Activated gamma-delta T cell treated with anti-CD3 and anti-CD28 coated beads, Interleukin-2, amount 50 U/mL, for 16 hours (primary cell): ENCODE data around the gene UROC1.

Experiments
- DNase-seq: peaks from one replicate; pipeline ENCODE4 v3.0.0-alpha.2; 2020; ENCODE audit warnings: low read depth

The UROC1 gene

DNA sequence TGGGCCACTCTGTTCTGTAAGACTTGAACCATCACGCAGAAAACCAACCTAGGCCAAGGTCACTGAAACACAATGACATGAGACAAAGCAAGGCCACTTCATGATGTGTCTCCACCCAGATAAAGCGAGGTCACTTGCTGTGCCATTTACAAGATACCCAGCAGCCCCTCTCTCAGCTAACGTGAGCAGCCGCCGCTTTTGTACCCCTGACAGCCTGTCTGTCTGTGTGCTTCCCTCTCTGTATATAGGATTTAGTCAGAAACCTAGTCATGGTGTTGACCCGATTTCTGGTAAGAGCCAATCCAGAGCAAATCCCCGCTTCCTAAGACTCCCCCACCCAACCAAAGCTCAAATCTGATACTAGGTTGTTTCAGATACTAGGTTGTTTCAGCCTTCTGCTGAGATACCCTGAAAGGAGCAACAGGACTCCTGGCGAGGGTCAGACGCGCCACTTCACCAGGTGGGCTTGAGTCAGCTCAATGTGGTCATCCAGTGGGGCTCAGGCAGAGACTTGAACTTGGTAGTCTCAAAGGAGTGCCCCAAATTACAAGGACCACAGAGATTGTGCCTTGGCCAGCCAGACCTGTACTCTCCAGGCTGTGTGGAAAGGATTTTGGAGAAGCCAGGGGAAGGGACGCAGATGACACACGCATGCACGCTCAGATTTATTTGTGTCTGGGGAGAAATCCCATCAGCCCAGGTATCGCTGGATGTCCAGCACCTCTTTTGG lies 38.8 kb downstream of the UROC1 start:
- DNase-seq, result no peak

DNA sequence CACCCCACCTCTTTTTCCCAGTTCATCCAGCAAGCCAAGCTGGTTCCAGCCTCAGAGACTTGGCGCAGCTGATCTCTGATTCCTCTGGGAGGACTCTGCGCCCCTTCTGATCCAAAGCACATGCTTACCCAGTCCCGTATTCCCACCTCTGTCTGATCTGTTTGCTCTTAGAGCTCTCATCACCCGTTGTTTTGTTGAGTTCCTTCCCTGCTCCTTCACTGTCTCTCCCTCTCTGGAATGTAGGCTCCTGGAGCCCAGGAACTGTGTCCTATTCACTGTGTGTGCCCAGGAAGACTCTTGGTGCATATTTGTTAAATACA lies 40.6 kb downstream of the UROC1 start:
- no peak for DNase-seq

DNA sequence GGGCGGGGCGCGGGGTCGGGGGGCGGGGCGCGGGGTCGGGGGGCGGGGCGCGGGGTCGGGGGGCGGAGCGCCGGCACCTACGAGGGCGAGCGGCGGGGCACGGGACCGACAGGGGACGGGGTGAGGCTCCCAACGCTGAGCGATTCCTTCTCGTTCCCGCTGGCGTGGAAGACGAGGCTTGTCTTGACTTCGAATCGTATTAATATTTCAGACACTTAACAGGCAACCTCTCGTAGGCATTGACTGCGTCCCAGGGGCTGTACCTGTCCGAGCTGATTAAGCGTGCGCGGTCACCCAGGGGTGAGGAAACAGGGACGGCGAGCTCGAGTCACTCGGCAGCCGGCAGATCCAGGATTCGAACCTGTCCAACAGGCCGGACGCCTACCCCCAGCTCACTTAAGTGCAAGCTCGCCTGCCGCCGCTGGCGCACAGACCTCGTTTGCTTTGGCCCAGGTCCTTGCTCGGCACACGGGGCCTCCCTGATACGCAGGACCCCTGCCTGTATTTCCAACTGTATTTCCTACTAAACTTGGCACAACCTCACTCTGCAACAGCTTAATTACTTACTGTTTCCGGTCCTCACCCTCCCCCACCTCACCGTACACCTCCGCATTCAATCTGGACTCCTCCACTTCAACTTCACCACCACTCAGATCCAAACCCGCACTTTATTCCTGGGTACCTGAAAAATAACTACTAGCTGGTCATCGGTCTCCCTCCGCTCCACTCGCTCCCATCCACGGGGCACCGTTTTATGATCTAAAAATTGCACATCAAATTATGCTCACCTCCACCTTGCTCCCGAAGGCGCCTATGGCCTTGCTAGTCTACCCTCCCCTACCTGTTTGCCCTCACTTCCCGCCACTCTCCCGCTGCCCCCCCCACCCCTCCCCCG lies 41.2 kb downstream of the UROC1 start:
- no peak for DNase-seq

DNA sequence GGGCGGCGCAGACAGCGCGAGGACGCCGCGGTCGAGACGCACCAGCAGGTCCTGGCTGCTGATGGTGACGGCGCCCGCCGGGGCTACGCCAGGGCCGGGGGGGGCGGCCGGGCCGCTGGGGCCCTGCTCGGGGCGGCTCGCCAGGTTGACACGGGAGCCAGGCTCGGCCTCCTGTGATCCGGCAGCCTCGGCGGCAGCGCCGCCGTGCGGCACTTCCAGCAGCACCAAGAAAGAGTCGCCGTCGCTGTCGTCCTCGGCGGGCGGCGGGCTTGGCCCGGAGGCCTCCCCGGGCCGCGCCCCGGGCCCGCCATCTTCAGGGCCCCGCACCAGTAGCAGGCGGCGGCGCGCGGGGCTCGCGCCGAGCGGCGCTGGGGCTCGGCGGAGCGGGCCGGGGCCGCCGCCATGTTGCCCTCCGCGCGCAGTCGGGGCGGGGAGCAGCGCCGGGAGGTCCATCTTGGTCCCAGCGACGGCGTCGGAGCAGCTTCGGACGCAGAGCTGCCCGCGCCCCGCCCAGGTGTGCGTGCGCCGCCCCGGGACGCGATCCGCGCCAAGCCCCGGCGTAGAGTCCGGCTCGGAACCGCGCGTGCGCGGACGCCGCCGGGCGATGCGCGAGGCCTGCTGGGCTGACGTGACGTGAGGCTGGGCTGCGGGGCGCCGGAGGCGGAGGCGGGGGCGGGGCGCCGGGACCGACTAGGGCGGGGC lies 42.0 kb downstream of the UROC1 start, which contains the start of gene ZXDC:
TSS of gene ZXDC (minus strand) at position 479 of the 702 bp plus-strand sequence. CDS start at position 453, 26 bp downstream.
- DNase-seq, result peak; percentile 90

DNA sequence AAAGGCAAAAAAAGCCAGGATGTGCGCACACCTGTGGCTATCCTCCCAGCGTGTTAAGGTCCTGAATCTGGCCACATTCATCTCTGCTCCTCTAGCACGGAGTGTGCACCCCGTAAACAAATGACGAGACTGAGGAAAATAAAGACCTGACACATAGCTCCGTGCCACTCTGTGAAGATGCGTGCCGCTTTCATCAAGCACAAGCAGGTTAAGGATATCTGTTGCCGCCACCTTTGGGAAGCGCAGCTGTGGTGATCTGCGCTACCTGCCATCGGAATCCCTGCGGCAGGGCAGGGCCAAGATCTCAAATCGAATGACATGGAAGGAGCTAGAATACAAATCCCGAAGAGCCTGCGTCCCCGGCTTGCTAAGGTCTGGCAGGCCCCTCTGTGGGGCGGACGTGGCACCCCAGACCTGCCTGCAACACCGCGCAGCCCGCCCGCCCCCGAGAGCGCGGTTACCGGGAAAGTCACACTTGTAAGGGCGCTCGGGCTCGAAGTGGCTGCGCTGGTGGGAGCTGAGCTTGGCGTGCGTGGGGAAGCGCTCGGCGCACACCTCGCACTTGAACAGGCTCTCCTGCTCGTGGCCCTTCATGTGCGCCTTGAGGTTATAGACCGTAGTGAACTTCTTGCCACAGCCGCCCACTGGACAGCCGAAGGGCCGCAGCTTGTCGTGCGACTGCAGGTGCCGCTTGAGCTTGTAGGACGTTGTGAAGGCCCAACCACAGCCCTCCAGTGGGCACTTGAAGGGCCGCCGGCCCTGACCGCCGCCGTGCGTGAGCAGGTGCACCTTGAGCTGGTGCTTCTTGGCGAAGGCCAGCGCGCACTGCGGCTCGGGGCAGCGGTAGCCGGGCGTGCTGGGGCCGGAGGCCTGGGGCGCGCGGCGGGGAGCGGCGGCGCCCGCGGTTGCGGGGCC lies 42.8 kb downstream of the UROC1 start:
- DNase-seq, result no peak

DNA sequence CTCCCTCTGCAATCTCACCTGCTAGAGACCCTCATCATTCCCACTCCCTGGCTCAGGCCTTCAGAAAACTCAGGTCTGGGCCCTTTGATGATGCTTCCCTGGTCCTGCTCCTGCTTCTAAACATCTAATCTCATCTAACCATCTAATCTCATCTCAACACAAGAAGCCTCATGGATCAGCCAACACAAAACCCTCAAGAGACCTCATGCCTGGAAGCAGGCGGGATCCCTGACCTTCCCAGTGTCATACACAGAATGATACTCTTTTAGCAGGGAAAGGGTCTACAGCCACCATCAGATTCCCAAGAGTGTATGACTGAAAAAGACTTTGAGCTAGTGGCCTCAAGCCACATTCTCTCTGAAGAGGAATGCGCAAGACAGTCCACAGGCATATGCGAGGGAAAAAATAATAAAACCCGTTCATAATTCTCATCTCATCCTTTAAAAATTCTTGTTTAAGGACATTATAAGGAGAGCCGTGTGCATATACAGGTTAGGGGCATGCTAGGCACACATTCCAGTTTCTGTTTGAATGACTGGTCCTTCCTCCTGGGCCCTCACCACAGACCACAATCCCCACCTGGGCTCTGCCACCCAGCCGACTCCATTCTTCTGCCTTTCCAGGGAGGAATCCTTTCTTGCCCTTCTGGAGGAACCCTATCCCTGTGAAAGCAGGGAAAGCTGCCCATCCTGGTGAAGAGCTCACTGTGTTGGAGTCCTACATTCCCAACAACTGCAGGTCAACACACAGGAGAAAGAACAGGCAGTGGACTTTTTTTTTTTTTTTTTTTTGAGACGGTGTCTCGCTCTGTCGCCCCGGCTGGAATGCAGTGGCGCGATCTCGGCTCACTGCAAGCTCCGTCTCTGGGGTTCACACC lies 44.0 kb downstream of the UROC1 start:
- DNase-seq, result no peak

DNA sequence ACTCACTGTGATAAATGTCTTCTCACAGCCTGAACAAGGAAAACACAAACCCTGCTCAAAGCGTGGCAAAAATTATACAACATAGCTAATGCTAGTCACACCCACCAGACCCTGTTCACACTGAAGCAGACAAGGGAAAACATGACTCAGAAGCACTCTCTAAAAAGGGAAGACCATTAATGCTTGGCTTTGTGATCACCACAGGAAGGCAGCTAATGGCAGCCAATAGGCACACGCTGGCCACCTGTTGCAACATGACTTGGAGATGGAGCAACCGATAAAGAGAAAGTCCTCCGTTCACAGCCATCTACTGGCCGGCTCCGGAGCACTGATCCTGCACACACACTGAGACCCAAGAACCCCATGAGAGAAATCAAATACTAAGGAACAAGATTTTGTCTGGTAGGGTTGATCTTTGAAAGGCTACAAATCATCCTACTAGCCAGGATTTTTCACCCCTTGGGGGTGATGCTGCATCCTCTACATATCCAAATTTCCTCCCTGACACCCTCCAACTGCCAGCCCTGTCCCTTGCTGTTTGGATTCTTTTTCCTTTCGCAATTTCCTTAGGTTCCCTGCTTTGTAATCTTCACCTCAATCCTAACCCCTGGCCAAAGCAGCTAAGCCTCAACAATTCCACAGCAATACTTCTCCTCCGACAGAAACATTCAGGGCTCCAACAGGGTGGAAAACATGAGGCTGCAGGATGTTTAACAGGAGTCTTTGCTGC lies 45.1 kb downstream of the UROC1 start:
- no peak for DNase-seq

DNA sequence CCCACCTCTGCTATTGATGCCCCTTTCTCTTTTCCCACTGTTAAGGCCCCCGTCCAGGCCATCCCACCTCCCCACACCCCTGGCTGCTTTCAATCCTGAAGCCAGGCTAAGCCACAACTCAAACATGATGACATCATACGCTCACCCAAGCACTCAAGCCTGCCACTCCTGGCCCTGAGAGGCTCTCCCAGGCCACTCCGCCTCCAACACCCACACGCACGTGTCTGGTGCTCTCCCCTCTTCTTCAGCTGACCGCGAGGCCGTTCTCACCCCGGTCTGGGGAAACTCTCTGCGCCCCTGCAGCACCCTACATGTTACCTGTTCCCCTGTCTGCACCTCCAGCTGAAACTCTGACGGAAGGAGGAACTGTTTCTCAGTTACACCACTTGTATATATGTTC lies 48.1 kb downstream of the UROC1 start:
- no peak for DNase-seq

DNA sequence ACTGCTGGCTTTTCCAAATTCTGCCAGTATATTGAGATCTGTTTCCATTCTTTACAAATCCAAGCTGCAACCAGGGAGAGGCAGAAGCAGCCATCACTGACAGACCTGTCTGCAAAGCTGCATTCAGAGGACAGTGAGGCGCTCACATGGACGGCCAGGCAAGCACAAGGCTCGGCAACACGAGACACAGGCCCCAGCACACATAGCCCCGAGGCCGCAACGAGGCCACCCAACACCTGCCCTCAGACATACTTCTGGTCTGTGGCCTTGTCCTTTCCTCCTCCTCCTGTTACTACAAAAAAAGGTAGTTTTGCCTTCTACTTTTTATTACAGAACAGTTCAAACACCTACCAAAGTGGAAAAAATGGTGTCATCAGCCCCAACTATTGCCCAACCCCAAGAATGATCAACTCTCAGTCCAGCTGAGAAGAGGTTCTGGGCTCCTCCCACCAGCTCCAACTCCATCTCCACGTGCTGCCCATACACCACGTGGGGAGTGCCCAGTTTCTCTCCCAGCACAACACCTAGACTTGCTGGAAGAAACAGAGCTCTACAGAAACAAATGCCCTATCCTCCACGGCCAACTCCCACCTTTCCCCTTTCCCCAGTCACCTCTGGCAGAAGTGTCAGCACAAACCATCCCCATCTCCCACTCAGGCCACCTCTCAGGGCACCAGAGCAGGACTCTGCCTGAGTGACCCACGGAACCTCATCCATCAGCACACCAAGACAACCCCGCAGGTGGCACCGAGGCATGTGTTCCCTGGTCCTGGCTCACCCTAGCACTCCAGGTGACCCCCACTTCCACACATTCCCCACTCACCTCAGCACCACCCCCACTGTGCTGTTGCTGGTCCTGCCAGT lies 49.3 kb downstream of the UROC1 start:
- DNase-seq, result no peak

DNA sequence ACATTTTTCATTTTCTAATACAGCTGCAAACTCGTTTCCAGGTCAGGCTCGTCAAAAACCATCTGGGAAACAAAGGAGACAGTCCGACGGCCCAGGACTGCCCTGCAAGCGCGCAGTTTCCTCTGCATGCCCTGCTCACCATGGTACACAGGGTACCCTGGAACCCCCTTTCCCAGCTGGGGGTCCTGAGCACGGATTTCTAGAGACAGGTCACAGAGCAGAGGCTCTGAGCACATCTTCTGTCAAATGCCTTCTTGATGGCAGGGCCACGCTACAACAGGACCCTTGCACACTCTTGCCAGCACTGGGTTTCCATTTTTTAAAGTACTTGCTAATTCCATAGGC lies 50.0 kb downstream of the UROC1 start:
- DNase-seq, result no peak

DNA sequence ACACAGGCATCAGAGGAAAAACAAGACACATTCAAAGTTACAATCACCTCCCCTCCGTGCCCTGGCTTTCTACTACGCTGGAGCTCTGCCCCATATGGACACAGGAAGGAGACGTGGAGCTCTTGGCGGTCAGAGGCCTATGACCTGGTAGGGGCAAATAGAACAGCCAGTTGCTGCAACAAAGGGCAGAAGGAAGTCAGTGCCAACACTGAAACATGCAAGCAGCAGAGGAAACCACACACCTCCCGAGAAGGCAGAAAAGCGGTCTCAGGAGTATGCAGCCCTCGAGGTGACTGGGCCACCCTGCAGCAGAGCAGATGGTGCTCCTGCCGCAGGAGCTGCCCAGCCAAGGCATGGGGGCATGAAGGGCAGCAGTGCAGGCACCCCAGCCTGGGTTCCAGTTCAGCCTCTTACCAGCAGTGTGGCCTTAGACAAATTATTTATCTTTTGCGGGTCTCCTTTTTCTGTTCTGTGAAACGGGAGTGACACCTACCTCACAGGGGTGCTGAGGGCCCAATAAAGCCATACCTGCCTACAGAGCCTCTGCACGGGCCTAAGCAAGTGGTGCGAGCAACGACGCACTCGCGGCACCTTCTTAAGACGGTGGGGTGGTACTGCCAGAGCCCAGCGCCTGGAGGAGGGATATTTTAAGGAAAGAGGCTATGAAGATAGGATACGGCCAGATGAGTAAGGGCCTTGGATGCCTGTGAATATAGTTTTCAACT lies 50.5 kb downstream of the UROC1 start:
- no peak for DNase-seq

DNA sequence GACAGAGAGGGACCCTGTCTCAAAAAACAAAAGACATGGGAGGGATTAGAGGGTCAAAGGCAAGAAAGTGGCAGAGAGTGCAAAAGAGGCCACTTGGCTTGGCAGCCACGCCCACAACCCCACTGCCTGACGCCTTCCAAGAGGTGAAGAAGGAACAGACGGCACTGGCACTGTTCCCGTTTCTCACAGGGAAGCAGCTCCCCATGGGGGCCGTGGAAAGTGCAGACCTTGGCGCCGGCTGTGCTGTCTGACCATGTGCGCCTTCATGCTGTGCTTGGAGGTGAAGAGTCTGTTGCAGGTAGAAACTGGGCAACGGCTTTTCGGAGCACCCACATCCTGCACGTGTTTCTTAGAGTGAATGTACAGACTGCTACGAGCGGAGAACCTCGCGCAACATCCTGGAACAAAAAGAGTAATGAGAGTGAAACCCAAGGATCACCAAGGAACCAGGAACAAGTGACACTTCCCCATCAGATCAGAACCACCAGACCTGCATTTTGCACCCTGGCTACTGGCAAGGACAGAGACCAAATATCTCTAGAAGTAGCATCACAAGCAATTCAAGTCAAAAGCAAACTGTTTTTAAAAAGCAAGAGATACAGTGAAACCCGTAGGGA lies 51.5 kb downstream of the UROC1 start:
- no peak for DNase-seq

DNA sequence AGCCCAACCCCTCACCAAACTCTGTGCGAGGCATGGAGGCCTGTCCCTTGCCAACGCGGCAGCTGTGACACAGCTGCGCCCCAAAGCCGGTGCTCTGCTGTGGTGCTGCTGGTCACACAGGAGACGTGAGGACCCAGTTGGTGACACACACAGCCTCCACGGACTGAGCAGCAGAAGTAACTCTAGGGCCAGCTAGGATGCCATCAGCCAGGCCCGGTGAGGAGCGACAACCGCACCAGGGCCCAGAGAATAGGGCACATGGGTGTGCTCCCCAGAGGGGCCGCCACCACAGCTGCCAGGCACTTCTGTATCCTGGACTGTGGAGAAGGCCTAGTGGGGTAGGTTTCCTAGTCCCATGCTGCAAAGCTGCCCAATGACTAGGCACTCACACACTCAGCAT lies 52.6 kb downstream of the UROC1 start:
- DNase-seq, result no peak

DNA sequence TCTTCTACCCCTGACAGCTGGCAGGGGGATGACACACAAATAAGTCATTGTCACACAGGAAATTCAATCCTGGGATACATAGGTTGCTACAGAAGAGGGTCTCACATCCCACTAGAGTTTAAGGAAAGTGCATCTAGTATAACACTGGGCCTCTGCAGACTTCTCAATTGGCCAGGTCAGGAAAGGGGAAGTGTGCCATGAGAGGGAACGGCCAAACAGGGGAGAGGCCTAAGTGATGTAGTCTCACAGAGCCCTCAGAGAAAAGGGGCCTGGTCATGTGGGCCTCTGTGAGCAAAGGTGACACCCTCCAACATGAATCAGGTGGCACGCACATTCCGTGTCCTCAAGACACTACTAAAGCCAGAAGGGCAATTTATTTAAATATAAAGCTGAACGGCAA lies 53.1 kb downstream of the UROC1 start:
- DNase-seq, result no peak

DNA sequence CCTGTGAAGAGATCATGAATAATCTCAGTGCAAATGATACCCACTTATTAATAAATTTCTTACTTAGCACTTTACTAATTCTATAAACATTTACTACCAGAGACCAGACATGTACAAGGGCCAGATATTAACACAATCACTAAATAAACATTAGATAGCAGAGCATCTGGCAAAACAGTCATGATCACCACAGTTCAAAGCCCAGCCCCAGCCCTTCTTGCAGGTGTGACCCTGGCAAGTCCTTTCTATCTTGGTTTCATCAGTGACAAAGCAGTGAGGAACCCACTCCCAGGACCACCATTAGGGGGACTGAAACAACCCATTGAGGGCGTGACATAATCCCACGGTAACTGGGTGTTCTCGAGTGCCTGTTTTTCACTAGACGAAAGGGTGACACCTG lies 53.5 kb downstream of the UROC1 start:
- DNase-seq, result no peak

DNA sequence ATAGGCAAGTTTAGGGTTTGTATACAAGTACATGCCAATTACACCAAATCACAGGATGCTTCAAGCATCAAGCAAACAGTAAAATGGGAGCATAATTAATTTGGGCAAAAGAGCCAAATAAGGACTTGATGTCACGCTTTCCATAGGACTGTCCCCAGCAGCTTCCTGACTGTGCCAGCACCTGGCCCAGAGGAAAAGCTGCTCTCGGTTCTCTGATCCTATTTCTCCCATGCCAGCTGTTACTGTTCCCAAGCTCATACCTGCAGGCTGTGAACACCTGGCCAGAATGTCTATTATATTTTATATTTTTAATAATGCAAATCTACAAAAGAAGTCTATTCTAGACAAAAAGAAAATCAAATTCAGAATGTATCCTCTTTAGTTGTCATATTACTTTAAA lies 54.1 kb downstream of the UROC1 start:
- DNase-seq, result no peak

DNA sequence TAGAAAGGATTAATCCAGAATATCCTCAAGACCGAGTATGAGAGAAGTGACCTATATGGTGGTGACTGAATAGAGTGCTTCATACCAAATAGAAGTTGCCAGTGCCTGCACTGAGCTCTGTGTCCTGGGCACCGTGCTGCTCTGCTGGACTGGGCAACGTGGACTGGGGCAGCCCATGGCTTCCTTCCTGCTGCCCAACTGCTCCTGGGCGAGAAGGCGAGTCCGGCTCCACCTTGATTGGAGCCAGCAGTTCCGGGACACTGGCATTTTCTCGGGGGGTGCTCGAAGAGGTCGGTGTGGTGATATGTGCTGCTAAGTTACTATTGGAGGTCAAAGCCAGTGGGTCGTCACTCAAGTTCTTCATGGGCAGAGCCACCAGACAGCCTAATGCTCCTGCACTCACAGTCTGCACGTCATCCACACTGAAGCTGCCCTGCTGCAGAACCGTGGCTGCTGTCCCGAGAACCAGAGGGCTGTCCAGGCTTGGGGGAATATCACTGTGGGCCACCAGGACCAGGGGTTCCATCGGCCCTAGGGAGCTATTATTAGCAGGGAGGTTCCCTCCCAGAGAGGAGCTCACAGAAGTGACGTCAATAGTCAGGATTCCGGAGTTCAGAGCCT lies 56.0 kb downstream of the UROC1 start:
- no peak for DNase-seq

DNA sequence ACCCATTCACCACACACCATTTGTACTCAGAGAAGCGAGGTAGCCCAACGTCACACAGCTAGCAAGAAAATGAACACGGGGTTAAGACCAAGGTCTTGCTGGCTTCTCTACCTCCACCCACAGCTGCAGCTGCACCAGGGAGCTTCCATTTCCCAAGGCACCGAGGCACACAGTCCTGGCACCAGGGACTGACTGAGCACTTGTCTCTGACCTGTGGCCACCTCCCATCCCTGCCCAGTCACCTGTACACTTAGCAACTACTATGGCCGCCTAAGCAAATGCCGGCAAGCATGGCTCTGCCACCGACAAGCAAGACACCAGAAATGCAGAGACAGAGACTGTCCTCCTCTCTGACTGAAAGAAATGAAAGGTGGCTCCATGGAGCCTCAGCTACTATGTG lies 57.2 kb downstream of the UROC1 start:
- no peak for DNase-seq
